GM19351 (cell line): Measurements from ENCODE around the gene STYK1.

Experiments used
- ATAC-seq: cut with Tn5 transposase; IDR thresholded peaks from one replicate; pipeline ENCODE4 v1.9.1; 2021; ENCODE audit warnings: mild to moderate bottlenecking, moderate library complexity; ENCODE audit not compliant: unreplicated experiment

Gene STYK1

GRCh38 chr12:10571141-10571540 is 102.7 kb downstream of the STYK1 start:
- ATAC-seq = no peak
